AG04449 (cell line): ENCODE measurements around the gene ATP2A3.

Source experiments
- CTCF ChIA-PET: fragments of 350-600 bp; formaldehyde crosslinking; extraction: SDS; loops from one replicate; lab custom pipeline; 2021; ENCODE audit warnings: antibody characterized with exemption; lab: Yijun Ruan, JAX
- POLR2A ChIA-PET: fragments of 400-600, 350-600 bp; formaldehyde crosslinking; extraction: SDS; loops from one replicate; lab custom pipeline; 2020; ENCODE audit warnings: antibody characterized with exemption, inconsistent platforms; lab: Yijun Ruan, JAX
- DNase-seq: peaks from one replicate; pipeline ENCODE4 v3.0.0-alpha.2; 2010; ENCODE audit warnings: low read depth, low spot score
- H3K4me3 ChIP-seq: 2 replicates; pipeline ENCODE4 v1.5.1; 2011; ENCODE audit warnings: low read depth, mild to moderate bottlenecking, control low read depth, low read length
- CTCF ChIP-seq: IDR thresholded peaks from one replicate; pipeline ENCODE4 v1.5.1; 2011; ENCODE audit warnings: mild to moderate bottlenecking, moderate library complexity, low read length, control low read depth, inconsistent platforms; ENCODE audit not compliant: insufficient read depth; ENCODE audit errors: missing control alignments

ATP2A3 gene

GRCh38 chr17:3963237-3964201, 718 bp downstream of the ATP2A3 start:
- DNase-seq, result no peak
- ChIA-PET POLR2A (no interaction called here), CTCF (interaction anchor here (2.5 kb wide), 1 partner anchor 49 kb away, joined by 9 read pairs; no protein-coding TSS in a partner anchor)
- no peak overlapping the region for H3K4me3 ChIP-seq
- TF ChIP-seq CTCF, result no peak

GRCh38 chr17:3962965-3963236, 1.3 kb downstream of the ATP2A3 start:
- no peak overlapping the region for H3K4me3 ChIP-seq
- ChIA-PET POLR2A (no interaction called here), CTCF (interaction anchor here (2.5 kb wide), 1 partner anchor 49 kb away, joined by 9 read pairs; no protein-coding TSS in a partner anchor)
- DNase-seq, result no peak
- no peak for TF ChIP-seq CTCF

- POLR2A ChIA-PET, result no interaction called here
- no peak for TF ChIP-seq CTCF
- H3K4me3 ChIP-seq, result no peak overlapping the region
- CTCF ChIA-PET, result interaction anchor here (1.2 to 2.5 kb wide), 2 partner anchors 43 to 48 kb away, joined by 4 to 9 read pairs; no protein-coding TSS in a partner anchor
- no peak for DNase-seq
Measured at GRCh38 chr17:3962217-3962964, 1.8 kb downstream of the ATP2A3 start.

- CTCF ChIA-PET, result interaction anchor here (1.2 to 2.5 kb wide), 2 partner anchors 44 to 47 kb away, joined by 4 to 9 read pairs; no protein-coding TSS in a partner anchor
- DNase-seq, result no peak
Measured at GRCh38 chr17:3961564-3962047, 2.6 kb downstream of the ATP2A3 start.

GRCh38 chr17:3960764-3961163, 3.5 kb downstream of the ATP2A3 start:
- ChIA-PET CTCF (interaction anchor here (1.2 to 2.5 kb wide), 3 partner anchors 45 to 114 kb away, joined by 4 to 9 read pairs (median 4); no protein-coding TSS in a partner anchor), POLR2A (no interaction called here)
- H3K4me3 ChIP-seq, result no peak overlapping the region
- DNase-seq, result no peak
- TF ChIP-seq CTCF, result no peak

More at GRCh38 chr17:3961564-3962047, 2.6 kb downstream of the ATP2A3 start:
- POLR2A ChIA-PET, result interaction anchor here (0.6 kb wide), 1 partner anchor 408 kb away, joined by 4 read pairs; no protein-coding TSS in a partner anchor
- H3K4me3 ChIP-seq, result no peak overlapping the region
- TF ChIP-seq CTCF, result no peak
